ENCODE measurements around the gene LRRC70.

GRCh38 chr5:62542720-62543119 lies 35.9 kb upstream of the LRRC70 start:
- TF ChIP-seq CTCF (IDR thresholded peaks at IDR 0.05) (no peak), EZH2 (IDR thresholded peaks at IDR 0.05) (no peak)

Data from neural progenitor cell (in vitro differentiated cells).